Fibroblast of the aortic adventitia (primary cell): ENCODE measurements around the gene PPP2R5A. TPM values are rescaled to one million over a fixed set of nuclear protein-coding genes. Genes with fewer than 3 reads are reported as not detected.
"Not testable (repeated sequence)": the region's sequence is repeated elsewhere in the genome, so short reads cannot be mapped to it uniquely, and the experiment has no call there.

Experiments used
- DNase-seq: peaks from one replicate; pipeline ENCODE4 v3.0.0-alpha.2; 2010; ENCODE audit warnings: low read depth
- H3K4me3 ChIP-seq: 2 replicates; pipeline ENCODE4 v1.5.1; 2011; ENCODE audit warnings: low read depth, mild to moderate bottlenecking, control low read depth, low read length, moderate library complexity
- total RNA-seq: library from RNA; depleted of rRNA; stranded (reverse); fragments of >200 nt; gene quantifications from 2 replicates; pipeline ENCODE4 v1.2.3, GENCODE V29; 2012; ENCODE audit warnings: low replicate concordance
- TF ChIP-seq, protein P1 (sequence below): IDR thresholded peaks from 2 replicates; pipeline ENCODE4 v1.5.1; 2011; ENCODE audit warnings: mild to moderate bottlenecking, low read length, control low read depth, inconsistent platforms; ENCODE audit not compliant: insufficient read depth

The PPP2R5A gene
- total RNA-seq, 1 donor, result 31.6 TPM

DNA sequence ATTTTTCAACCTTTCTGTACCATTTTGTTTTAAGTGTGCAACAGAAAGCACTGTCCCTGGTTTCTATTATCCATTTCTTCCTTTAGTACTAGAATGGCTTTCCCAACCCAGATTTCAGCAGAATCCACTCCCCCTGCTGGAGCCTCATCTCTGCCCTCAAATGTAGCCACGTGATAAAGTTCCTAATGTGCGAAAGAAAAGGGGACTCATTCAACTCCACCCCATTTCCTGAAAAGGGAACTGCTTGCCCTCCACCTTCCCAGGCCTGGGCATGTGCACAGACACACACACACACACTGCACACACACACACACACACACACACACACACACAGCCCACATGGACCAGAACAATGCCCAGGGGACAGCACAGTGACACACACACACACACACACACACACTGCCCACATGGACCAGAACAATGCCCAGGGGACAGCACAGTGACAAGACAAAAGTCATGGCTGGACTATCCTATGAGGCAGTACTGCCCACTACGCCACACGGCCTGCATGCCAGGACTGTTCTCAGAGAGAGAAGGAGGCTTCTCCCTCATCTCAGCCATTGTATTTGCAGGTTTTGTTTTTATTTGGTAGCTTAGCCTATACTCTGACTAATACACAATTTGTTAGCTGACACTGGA is 96.3 kb downstream of the PPP2R5A start:
- no peak for DNase-seq

DNA sequence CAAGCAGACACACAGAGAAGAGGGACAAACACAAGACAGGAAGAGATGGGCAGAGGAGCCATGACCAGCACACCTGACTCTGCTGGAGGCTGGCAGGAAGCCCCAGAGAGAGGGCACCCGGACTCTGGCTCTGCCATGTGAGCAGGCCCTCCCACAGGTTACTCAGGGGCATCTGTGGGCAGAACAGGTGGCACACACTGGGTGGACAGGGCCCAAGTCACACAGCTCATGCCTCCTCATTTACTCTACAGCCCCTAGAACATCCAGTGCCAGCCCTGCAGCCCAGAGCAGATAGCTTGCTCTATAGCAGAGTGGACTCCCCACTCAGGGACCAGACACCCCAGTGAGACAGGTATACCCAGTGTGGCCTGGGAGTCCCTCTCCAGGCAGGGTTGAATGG is 100.8 kb downstream of the PPP2R5A start:
- H3K4me3 ChIP-seq, result no peak overlapping the region
- DNase-seq, result no peak
- TF ChIP-seq, protein P1, sequence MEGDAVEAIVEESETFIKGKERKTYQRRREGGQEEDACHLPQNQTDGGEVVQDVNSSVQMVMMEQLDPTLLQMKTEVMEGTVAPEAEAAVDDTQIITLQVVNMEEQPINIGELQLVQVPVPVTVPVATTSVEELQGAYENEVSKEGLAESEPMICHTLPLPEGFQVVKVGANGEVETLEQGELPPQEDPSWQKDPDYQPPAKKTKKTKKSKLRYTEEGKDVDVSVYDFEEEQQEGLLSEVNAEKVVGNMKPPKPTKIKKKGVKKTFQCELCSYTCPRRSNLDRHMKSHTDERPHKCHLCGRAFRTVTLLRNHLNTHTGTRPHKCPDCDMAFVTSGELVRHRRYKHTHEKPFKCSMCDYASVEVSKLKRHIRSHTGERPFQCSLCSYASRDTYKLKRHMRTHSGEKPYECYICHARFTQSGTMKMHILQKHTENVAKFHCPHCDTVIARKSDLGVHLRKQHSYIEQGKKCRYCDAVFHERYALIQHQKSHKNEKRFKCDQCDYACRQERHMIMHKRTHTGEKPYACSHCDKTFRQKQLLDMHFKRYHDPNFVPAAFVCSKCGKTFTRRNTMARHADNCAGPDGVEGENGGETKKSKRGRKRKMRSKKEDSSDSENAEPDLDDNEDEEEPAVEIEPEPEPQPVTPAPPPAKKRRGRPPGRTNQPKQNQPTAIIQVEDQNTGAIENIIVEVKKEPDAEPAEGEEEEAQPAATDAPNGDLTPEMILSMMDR, result no peak

More for the DNA sequence above, 96.3 kb downstream of the PPP2R5A start:
- TF ChIP-seq, protein P1, result no peak
- no peak overlapping the region for H3K4me3 ChIP-seq

DNA sequence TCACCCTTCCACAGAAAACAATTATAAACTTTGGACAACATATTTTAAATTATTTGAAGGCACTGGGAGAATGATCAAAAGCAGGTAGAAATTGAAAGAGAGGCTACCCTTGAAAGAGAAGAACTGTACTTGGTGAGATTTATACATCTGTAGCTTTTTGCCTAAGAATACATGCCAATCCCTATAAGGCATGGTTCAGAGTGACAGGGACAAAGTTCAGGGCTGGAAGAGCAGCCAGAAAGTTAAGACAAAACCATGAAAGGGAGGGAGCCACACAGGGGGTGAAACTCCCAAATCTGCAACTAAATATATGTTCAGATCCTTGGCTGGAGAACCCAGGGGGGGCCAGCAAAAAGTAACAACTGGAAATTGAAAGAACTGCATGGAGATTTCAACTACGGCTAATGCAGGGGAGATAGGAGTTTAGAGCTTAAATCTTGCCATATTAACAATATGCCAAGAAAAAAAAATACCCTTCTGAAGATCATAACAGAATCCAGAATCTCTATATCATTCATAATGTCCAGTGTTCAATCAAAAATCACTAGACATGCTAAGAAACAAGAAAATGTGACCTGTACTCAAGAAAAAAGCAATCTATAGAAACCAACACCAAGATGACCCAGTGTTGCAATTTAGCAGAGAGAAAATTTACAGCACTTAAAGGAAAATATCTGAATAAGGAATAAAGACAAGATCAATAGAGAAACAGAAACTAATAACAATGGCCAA is 103.9 kb downstream of the PPP2R5A start:
- TF ChIP-seq, protein P1, result no peak
- no peak overlapping the region for H3K4me3 ChIP-seq
- DNase-seq, result no peak

DNA sequence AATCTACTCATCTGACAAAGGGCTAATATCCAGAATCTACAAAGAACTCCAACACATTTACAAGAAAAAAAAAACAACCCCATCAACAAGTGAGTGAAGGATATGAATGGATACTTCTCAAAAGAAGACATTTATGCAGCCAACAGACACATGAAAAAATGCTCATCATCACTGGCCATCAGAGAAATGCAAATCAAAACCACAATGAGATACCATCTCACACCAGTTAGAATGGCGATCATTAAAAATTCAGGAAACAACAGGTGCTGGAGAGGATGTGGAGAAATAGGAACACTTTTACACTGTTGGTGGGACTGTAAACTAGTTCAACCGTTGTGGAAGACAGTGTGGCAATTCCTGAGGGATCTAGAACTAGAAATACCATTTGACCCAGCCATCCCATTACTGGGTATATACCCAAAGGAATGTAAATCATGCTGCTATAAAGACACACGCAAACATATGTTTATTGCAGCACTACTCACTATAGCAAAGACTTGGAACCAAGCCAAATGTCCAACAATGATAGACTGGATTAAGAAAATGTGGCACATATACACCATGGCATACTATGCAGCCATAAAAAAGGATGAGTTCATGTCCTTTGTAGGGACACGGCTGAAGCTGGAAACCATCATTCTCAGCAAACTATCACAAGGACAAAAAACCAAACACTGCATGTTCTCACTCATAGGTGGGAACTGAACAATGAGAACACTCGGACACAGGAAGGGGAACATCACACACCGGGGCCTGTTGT is 110.6 kb downstream of the PPP2R5A start:
- DNase-seq, result not testable (repeated sequence)

DNA sequence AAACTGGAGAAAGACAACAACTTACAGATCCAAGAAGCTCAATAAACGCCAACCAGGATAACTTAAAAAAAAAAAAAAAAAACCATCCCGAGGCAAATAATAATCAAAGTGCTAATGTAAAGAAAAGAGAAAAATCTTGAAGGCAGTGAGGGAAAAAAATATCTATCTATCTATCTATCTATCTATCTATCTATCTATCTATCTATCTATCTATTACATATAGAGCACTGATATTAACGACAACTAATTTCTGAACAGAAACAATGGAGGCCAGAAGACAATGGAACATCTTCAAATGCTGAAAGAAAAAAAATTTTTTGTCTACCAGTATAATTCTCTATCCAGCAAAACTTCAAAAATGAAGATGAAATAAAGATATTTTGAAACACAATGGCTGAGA is 111.4 kb downstream of the PPP2R5A start:
- TF ChIP-seq, protein P1, result no peak
- no peak overlapping the region for H3K4me3 ChIP-seq
- DNase-seq, result peak; percentile 5

More for the DNA sequence above, 110.6 kb downstream of the PPP2R5A start:
- not testable (repeated sequence) for H3K4me3 ChIP-seq

DNA sequence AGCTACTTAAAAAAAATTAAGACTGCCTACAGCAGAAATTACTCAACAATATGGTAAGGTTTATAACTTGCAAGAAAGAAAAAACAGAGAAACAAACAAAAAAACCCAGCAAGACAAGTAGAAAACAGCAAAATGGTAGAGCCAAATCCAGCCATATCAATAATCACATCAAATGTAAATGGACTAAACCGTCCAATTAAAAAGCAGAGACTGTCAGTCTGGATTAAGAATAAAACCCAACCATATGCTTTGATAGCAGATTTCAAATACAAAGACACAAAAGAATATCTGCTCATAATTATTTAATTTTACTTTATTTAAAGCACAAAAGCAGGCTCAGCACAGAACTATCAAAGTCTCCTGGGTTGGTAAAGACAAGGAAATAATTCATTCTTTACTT is 112.0 kb downstream of the PPP2R5A start:
- no peak for DNase-seq
- H3K4me3 ChIP-seq, result no peak overlapping the region
- TF ChIP-seq, protein P1, result no peak

DNA sequence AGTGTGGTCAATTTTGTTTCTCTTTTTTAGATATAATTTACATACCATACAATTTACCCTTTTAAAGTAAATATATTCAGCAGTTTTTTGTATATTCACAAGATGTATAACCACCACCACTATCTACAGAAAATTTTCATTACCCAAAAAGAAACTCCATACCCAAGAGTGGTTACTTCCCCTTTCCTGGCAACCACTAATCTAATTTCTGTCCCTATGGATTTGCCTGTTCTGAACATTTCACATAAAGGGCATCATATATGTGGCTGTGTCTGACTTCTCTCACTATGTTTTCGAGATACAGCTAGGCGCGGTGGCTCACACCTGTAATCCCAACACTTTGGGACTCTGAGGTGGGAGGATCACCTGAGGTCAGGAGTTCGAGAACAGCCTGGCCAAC is 115.8 kb downstream of the PPP2R5A start:
- TF ChIP-seq, protein P1, result no peak
- no peak for DNase-seq
- no peak overlapping the region for H3K4me3 ChIP-seq
